ENCODE results near the gene SPR.

The SPR gene

DNA sequence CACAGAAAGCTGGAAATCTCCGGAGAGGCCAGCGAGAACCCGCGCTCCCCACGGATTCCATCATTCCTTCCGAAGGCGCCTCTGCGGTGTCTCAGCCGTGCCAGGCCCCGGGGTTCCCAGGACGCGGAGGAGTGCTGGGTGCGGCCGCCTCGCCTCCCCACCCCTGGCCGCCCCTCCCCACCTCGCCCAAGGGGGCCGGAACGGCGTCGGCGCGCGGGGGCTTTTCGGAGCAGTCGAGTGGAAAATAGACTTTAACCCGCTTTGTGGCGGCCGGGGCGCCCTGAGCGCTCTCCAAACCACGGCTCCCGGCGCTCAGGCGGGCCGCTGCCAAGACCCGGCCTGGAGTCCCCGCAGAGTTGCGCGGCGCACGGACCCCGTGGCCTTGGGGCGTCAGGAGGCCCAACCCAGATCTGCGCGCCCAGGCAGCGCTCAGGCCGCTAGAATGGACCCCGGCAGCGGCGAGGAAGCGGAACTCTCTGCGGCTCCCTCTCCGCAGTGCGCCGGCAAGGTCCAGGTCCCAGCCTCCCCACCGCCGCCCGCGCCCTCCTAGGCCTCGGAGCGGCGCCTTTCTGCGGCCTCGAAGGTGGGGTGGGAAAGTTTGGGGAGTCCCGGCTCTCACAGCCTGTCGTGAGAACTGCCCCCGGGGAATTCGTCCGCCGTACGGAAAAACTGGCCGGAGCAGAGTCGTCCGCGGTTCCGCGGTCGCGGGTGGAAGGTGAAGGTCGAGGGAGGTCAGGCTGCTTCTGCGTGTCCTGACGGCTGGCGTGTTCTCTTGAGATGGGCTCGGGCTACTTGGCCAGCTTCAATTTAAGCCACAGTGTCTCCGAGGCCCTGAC lies 28.9 kb downstream of the SPR start:
- H3K27me3 ChIP-seq (ENCODE audit: control insufficient read depth, insufficient read depth, low read length) = no peaks in the 10 kb centered on the region
- peak overlapping the region; percentile 66 for H3K4me3 ChIP-seq (ENCODE audit: low read depth, low read length)
- no peaks in the 10 kb centered on the region for H3K36me3 ChIP-seq (ENCODE audit: control insufficient read depth, insufficient read depth, low read length)
- peak overlapping the region; percentile 63 for H3K9ac ChIP-seq
- H3K9me3 ChIP-seq (ENCODE audit: control insufficient read depth, low read length) = no peaks in the 10 kb centered on the region
- TF ChIP-seq, protein P1, sequence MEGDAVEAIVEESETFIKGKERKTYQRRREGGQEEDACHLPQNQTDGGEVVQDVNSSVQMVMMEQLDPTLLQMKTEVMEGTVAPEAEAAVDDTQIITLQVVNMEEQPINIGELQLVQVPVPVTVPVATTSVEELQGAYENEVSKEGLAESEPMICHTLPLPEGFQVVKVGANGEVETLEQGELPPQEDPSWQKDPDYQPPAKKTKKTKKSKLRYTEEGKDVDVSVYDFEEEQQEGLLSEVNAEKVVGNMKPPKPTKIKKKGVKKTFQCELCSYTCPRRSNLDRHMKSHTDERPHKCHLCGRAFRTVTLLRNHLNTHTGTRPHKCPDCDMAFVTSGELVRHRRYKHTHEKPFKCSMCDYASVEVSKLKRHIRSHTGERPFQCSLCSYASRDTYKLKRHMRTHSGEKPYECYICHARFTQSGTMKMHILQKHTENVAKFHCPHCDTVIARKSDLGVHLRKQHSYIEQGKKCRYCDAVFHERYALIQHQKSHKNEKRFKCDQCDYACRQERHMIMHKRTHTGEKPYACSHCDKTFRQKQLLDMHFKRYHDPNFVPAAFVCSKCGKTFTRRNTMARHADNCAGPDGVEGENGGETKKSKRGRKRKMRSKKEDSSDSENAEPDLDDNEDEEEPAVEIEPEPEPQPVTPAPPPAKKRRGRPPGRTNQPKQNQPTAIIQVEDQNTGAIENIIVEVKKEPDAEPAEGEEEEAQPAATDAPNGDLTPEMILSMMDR (IDR thresholded peaks at IDR 0.05) = no peak
- H3K4me2 ChIP-seq (ENCODE audit: low read length) = peak overlapping the region; percentile 60
- H3K4me1 ChIP-seq = no peaks in the 10 kb centered on the region
- H2AFZ ChIP-seq = peak overlapping the region; percentile 91
- no peaks in the 10 kb centered on the region for H3K79me2 ChIP-seq
- peak overlapping the region; percentile 81 for H3K27ac ChIP-seq

DNA sequence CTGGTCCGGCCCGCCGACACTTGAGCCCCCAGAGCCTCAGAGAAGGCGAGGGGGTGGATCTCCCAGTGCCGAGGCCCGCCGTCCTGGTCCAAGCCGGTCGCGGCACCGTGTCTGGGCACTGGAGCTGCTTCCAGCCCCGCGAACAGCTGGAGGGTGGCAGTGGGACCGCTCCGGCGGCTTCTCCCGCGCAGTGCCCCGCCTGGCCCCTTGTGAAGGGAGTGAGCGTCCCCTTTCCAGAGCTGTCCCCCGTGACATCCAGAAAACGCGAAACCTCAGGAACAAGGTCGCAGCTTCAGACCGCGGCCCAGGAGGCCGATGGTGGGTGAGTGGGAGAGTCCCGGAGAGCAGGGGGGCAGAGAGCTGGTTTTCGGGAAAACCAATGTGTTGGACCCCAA lies 29.5 kb downstream of the SPR start:
- Histone ChIP-seq H3K4me3 (ENCODE audit: low read depth, low read length) (peak overlapping the region; percentile 66), H3K27ac (peak overlapping the region; percentile 81), H3K36me3 (ENCODE audit: control insufficient read depth, insufficient read depth, low read length) (no peaks in the 10 kb centered on the region), H3K4me1 (no peaks in the 10 kb centered on the region), H3K27me3 (ENCODE audit: control insufficient read depth, insufficient read depth, low read length) (no peaks in the 10 kb centered on the region), H3K9ac (peak overlapping the region; percentile 63), H3K9me3 (ENCODE audit: control insufficient read depth, low read length) (no peaks in the 10 kb centered on the region), H3K79me2 (no peaks in the 10 kb centered on the region), H2AFZ (peak overlapping the region; percentile 91), H3K4me2 (ENCODE audit: low read length) (peak overlapping the region; percentile 60)
- TF ChIP-seq, protein P1 (IDR thresholded peaks at IDR 0.05) = no peak

DNA sequence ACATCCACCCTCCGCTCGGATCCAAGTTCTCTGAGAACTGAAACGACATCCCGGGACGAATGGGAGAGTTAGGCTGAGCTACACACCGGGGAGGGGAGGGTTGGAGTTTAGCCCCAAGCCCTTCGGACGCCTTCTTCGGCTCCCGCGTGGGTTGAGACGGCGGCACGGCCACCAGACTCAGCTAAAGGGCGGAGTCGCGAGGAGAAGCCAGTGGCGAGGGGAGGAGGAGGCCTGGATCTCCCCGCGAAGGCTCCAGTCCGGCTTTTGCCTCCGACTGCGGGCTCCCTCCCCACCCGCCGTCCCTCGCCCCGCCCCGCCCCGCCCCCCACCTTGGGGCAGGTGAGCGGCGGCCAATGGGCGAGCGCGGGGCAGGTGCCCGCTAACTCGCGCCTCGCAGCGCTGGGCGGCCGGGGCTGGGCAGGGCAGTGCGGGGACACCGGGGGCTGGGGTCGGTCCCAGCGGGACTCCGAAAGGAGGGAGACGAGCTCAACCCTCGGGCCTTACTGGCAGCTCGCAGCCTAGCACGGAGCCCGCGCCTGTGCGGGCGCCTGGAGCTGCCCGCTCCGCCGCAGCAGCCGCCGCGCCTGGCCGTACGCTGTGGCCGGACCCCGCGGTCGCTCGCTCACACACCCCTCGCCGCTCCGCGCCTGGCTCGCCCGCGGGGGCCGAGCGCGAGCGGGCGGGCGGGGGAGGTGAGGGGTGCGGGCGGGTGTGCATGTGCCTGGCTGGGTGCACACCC lies 30.1 kb downstream of the SPR start, which contains the start of gene EMX1:
Gene EMX1, plus strand, starts transcription at position 382 of the 739 bp plus-strand sequence. Its CDS starts 334 bp downstream, at position 716.
- H3K36me3 ChIP-seq (ENCODE audit: control insufficient read depth, insufficient read depth, low read length) = no peaks in the 10 kb centered on the region
- H3K4me1 ChIP-seq = no peaks in the 10 kb centered on the region
- H3K27ac ChIP-seq = peak within 1 kb of the TSS; percentile 81
- no peaks in the 10 kb centered on the region for H3K79me2 ChIP-seq
- no peaks in the 10 kb centered on the region for H3K9me3 ChIP-seq (ENCODE audit: control insufficient read depth, low read length)
- H3K4me3 ChIP-seq (ENCODE audit: low read depth, low read length) = peak within 1 kb of the TSS; percentile 66
- no peaks in the 10 kb centered on the region for H3K27me3 ChIP-seq (ENCODE audit: control insufficient read depth, insufficient read depth, low read length)
- TF ChIP-seq, protein P1 (IDR thresholded peaks at IDR 0.05) = no peak
- peak within 1 kb of the TSS; percentile 91 for H2AFZ ChIP-seq
- peak within 1 kb of the TSS; percentile 63 for H3K9ac ChIP-seq
- peak within 1 kb of the TSS; percentile 62 for H3K4me2 ChIP-seq (ENCODE audit: low read length)

DNA sequence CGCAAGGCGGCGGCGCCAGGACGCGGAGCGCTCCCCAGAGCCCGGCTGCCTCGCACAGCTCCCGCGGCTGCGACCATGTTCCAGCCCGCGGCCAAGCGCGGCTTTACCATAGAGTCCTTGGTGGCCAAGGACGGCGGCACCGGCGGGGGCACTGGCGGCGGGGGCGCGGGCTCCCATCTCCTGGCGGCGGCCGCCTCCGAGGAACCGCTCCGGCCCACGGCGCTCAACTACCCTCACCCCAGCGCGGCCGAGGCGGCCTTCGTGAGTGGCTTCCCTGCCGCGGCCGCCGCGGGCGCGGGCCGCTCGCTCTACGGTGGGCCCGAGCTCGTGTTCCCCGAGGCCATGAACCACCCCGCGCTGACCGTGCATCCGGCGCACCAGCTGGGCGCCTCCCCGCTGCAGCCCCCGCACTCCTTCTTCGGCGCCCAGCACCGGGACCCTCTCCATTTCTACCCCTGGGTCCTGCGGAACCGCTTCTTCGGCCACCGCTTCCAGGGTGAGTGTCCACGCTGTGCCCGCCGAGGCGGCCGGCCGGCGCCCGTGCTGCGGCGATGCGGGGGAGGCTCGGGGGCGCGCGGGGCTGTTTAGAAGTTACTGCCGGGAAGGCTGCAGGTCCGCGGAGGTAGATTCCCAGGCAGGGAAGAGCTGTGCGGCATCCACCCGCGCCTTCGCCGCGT lies 30.8 kb downstream of the SPR start:
- H3K27me3 ChIP-seq (ENCODE audit: control insufficient read depth, insufficient read depth, low read length) = no peaks in the 10 kb centered on the region
- no peak overlapping the region for H3K27ac ChIP-seq
- no peaks in the 10 kb centered on the region for H3K4me1 ChIP-seq
- H3K36me3 ChIP-seq (ENCODE audit: control insufficient read depth, insufficient read depth, low read length) = no peaks in the 10 kb centered on the region
- no peaks in the 10 kb centered on the region for H3K9me3 ChIP-seq (ENCODE audit: control insufficient read depth, low read length)
- H3K9ac ChIP-seq = no peak overlapping the region
- TF ChIP-seq, protein P1 (IDR thresholded peaks at IDR 0.05) = no peak
- H3K4me3 ChIP-seq (ENCODE audit: low read depth, low read length) = peak overlapping the region; percentile 35
- peak overlapping the region; percentile 48 for H2AFZ ChIP-seq
- H3K4me2 ChIP-seq (ENCODE audit: low read length) = peak overlapping the region; percentile 62
- no peaks in the 10 kb centered on the region for H3K79me2 ChIP-seq
